Upper lobe of left lung (tissue), 6 donors: ENCODE results near the gene APMAP. TPM values are rescaled to one million over a fixed set of nuclear protein-coding genes. Genes with fewer than 3 reads are reported as not detected.

Experiments used
- ATAC-seq, 2 donors: fragments of 200-7000 bp; cut with Tn5 transposase; one replicate each; pipeline ENCODE4 v1.9.1; 2022; ENCODE audit warnings: mild to moderate bottlenecking in 2 of 2, moderate library complexity in 2 of 2; ENCODE audit not compliant: low FRiP score in 2 of 2
- DNase-seq, 2 donors: peaks; one replicate each; pipeline ENCODE4 v3.0.0-alpha.2; 2019 to 2020
- H3K27ac ChIP-seq, 4 donors: fragments of 200-600 bp; sonication (generic); one replicate each; pipeline ENCODE4 v1.5.1; 2016 to 2019
- H3K27me3 ChIP-seq, 4 donors: fragments of 200-600 bp; sonication (generic); one replicate each; pipeline ENCODE4 v1.5.1; 2017 to 2019
- H3K36me3 ChIP-seq, 4 donors: fragments of 200-600 bp; sonication (generic); one replicate each; pipeline ENCODE4 v1.5.1; 2016 to 2019
- H3K4me1 ChIP-seq, 4 donors: fragments of 200-600 bp; sonication (generic); one replicate each; pipeline ENCODE4 v1.5.1; 2018 to 2019
- H3K4me3 ChIP-seq, 4 donors: fragments of 200-600 bp; sonication (generic); one replicate each; pipeline ENCODE4 v1.5.1; 2017 to 2019; ENCODE audit warnings: mild to moderate bottlenecking in 2 of 4, moderate library complexity in 1 of 4
- H3K9me3 ChIP-seq, 4 donors: fragments of 200-600 bp; sonication (generic); one replicate each; pipeline ENCODE4 v1.5.1; 2018 to 2019
- EP300 ChIP-seq, 4 donors: sonication (generic); formaldehyde crosslinking; IDR thresholded peaks; one replicate each; pipeline ENCODE4 v1.5.1; 2017; ENCODE audit warnings: antibody characterized with exemption in 4 of 4, control low read depth in 2 of 4
- POLR2A ChIP-seq, 4 donors: fragments of 450-650 bp; IDR thresholded peaks; one replicate each; pipeline ENCODE4 v1.5.1; 2016 to 2017; ENCODE audit warnings: antibody characterized with exemption in 4 of 4, mild to moderate bottlenecking in 2 of 4
- POLR2AphosphoS5 ChIP-seq, 2 donors: sonication (generic); formaldehyde crosslinking; IDR thresholded peaks; one replicate each; pipeline ENCODE4 v1.5.1; 2017; ENCODE audit warnings: antibody characterized with exemption in 2 of 2
- WGBS, 2 donors: methylation state at CpG; one replicate each; pipeline ENCODE4 v1.1.5; 2017 to 2018; 5-methylcytosine and 5-hydroxymethylcytosine counted together
- total RNA-seq, 6 donors: library from RNA; depleted of rRNA in 4 of 6; stranded (reverse); fragments of >200 nt in 4 of 6; gene quantifications; one replicate each; pipeline versions ENCODE4 v1.1.0 to v1.2.1, GENCODE V29; 2016 to 2021
- TF ChIP-seq, protein P1 (sequence below), 6 experiments: fragments of 450-650 bp in 4 of 6; fragments of 200-600 bp in 2 of 6; sonication (generic) in 2 of 6; IDR thresholded peaks; one replicate each; pipeline ENCODE4 v1.5.1; 2016 to 2019; ENCODE audit warnings: antibody characterized with exemption in 6 of 6
- donor health status: DM: no; HTN: no; CAD: no; lungs with moderate emphysema.
- donor health status: DM: no; HTN: yes; CAD: no; lungs with severe emphysema.

APMAP gene
- total RNA-seq, 6 donors from 2014 or later = 31.4 to 80.1 (median 55.5) TPM

DNA sequence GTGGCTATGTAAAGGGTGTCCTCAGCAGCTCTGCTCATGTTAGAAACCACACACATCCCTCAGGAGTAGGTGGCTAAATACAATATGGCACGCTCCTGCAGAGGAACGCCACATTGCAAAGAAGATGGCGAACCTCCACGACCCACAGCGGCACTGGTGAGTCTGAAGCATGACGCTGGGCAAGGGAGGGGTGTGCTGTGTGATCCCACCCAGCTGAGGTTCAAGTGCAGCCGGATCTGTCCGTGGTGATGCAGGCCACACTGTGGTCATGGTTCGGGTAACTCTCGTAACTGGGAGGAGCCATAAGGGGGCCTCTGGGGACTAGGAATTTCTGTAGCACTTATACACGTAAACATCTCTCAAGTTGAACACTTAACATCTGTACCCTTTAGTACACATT is 23.4 kb upstream of the APMAP start:
- Histone ChIP-seq H3K36me3 (peaks cover 12 to 68% (median 41%) of the 10 kb centered on the region in 4 donors), H3K27ac (no peak overlapping the region), H3K4me3 (no peak overlapping the region), H3K27me3 (no peaks in the 10 kb centered on the region), H3K4me1 (peaks cover 0 to 31% (median 18%) of the 10 kb centered on the region in 4 donors), H3K9me3 (no peaks in the 10 kb centered on the region)
- 83 to 85% methylated on average over 11 of the region's 11 CpGs for WGBS, 2 donors
- ATAC-seq (no peak), DNase-seq (peak in 1 of 2 donors; percentile 17)
- no peak for TF ChIP-seq POLR2A (IDR thresholded peaks at IDR 0.05)
- TF ChIP-seq POLR2AphosphoS5 (IDR thresholded peaks at IDR 0.05) = no peak
- TF ChIP-seq EP300 (IDR thresholded peaks at IDR 0.05) = no peak
- TF ChIP-seq, protein P1, sequence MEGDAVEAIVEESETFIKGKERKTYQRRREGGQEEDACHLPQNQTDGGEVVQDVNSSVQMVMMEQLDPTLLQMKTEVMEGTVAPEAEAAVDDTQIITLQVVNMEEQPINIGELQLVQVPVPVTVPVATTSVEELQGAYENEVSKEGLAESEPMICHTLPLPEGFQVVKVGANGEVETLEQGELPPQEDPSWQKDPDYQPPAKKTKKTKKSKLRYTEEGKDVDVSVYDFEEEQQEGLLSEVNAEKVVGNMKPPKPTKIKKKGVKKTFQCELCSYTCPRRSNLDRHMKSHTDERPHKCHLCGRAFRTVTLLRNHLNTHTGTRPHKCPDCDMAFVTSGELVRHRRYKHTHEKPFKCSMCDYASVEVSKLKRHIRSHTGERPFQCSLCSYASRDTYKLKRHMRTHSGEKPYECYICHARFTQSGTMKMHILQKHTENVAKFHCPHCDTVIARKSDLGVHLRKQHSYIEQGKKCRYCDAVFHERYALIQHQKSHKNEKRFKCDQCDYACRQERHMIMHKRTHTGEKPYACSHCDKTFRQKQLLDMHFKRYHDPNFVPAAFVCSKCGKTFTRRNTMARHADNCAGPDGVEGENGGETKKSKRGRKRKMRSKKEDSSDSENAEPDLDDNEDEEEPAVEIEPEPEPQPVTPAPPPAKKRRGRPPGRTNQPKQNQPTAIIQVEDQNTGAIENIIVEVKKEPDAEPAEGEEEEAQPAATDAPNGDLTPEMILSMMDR (IDR thresholded peaks at IDR 0.05) = no peak

DNA sequence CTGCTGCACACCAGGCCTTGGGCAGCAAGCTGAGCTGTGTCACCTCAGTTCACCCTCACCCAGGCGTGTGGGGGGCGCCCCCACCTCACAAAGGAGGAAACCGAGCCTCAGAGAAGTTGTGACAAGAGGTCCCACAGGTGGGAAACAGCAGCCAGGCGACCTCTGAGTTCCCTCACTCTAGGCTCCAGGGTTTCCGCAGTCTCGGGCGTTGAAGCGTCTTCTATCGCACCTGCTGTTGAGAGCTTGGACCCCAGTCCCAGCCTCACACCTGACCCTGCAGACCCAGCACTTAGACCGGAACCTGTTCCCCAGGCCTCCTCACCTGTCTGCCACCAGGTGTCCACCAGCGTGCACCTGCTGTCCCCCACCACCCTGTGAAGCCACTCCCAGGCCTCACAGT is 22.3 kb upstream of the APMAP start:
- H3K27ac ChIP-seq = no peak overlapping the region
- H3K4me3 ChIP-seq = no peak overlapping the region
- H3K36me3 ChIP-seq = peaks cover 16 to 69% (median 42%) of the 10 kb centered on the region in 4 donors
- TF ChIP-seq EP300 (IDR thresholded peaks at IDR 0.05) = no peak
- ATAC-seq (no peak), DNase-seq (peak in 1 of 2 donors; percentile 10)
- H3K9me3 ChIP-seq = no peaks in the 10 kb centered on the region
- peaks cover 0 to 31% (median 18%) of the 10 kb centered on the region in 4 donors for H3K4me1 ChIP-seq
- no peaks in the 10 kb centered on the region for H3K27me3 ChIP-seq
- WGBS, 2 donors = 88 to 92% methylated on average over 8 to 11 of the region's 11 CpGs

DNA sequence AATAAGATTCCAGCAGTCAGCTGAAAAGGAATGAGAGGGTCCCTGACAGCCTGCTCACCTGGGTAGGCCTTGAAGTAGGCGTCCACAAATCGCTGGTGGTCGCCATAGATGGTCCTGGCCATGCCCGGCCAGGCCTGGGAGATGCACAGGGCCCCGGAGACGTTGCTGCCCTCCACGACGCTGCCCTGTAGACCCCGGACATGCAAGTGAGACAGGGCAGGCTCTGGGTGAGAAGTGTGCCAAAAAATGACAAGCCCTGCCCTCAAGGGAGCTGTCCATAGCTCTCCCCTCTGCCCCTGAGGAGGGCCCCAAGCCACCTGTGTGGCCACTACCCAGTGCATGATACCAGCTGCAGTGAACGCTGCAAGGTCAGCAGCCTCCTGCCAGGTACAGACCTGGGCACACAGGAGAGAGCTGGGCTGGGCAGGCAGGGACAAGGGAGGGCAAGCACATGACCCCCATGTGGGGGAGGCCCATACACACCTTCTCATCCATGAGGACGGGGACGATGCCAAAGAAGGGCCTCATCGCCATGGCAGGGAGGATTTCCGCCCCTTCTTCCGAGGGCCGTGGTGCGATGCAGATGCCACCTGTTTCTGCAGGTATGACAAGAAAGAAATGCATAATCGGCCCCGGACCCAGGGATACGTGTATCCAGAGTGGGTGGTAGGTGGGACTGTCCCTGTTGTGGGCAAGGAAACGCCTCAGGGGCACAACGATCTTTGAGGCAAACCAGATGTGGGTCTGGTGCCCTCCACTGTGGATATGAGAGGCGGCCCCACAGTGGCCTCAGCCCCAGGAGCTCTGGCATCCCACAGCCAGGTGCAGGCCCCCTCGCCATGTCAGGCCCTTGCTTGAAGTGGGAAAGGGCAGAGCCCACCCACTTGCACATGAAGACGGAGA is 21.2 kb upstream of the APMAP start:
- Histone ChIP-seq H3K27ac (no peak overlapping the region), H3K4me3 (no peak overlapping the region), H3K9me3 (no peaks in the 10 kb centered on the region), H3K27me3 (no peaks in the 10 kb centered on the region), H3K36me3 (peaks cover 25 to 69% (median 48%) of the 10 kb centered on the region in 4 donors), H3K4me1 (peaks cover 0 to 22% (median 17%) of the 10 kb centered on the region in 4 donors)
- no peak for ATAC-seq
- WGBS, 2 donors = 88 to 96% methylated on average over 15 to 25 of the region's 25 CpGs
- peak in 1 of 2 donors; percentile 13 for DNase-seq
- no peak for TF ChIP-seq POLR2AphosphoS5 (IDR thresholded peaks at IDR 0.05)
- TF ChIP-seq, protein P1 (IDR thresholded peaks at IDR 0.05) = no peak
- no peak for TF ChIP-seq EP300 (IDR thresholded peaks at IDR 0.05)
- TF ChIP-seq POLR2A (IDR thresholded peaks at IDR 0.05) = no peak

DNA sequence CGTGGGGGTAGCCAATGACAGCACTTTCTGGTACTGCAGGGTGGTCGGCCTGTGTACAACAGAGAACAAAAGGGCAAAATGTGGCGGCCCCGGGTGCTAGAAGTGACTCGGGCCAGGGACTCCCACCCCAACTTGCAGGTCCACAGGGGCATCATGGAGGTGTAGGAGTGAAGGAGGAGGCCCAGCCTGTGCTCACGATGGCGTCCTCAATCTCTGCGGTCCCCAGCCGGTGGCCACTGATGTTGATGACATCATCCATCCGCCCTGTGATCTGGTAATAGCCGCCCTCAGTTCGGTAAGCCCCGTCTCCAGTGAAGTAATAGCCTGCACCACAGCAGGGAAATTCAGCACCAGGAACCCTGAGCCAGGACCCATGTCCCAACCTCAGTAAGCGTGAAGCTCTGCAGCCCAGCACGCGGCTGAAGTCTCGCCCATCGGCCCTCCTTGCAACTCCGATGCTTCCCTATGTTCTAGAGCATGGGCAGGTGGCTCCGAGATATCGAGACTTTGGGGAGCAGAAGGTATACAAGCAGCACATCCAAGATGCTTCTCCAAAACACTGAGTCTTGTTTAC is 20.2 kb upstream of the APMAP start:
- WGBS, 2 donors = 91 to 96% methylated on average over 11 to 21 of the region's 21 CpGs
- Histone ChIP-seq H3K27me3 (no peaks in the 10 kb centered on the region), H3K4me3 (no peak overlapping the region), H3K4me1 (peaks cover 0 to 12% (median 10%) of the 10 kb centered on the region in 4 donors), H3K9me3 (no peaks in the 10 kb centered on the region), H3K27ac (no peak overlapping the region), H3K36me3 (peaks cover 30 to 75% (median 58%) of the 10 kb centered on the region in 4 donors)
- DNase-seq (peak in 1 of 2 donors; percentile 13), ATAC-seq (no peak)
- TF ChIP-seq EP300 (IDR thresholded peaks at IDR 0.05) = no peak
- TF ChIP-seq, protein P1 (IDR thresholded peaks at IDR 0.05) = no peak
- no peak for TF ChIP-seq POLR2AphosphoS5 (IDR thresholded peaks at IDR 0.05)
- no peak for TF ChIP-seq POLR2A (IDR thresholded peaks at IDR 0.05)

- ATAC-seq = no peak
- Histone ChIP-seq H3K27ac (no peak overlapping the region), H3K4me3 (no peak overlapping the region), H3K4me1 (peaks cover 0 to 8% (median 5%) of the 10 kb centered on the region in 4 donors), H3K9me3 (no peaks in the 10 kb centered on the region), H3K36me3 (peaks cover 38 to 83% (median 66%) of the 10 kb centered on the region in 4 donors), H3K27me3 (no peaks in the 10 kb centered on the region)
- DNase-seq = peak in 1 of 2 donors; percentile 29
- 95 to 99% methylated on average over 10 to 12 of the region's 12 CpGs for WGBS, 2 donors
- no peak for TF ChIP-seq EP300 (IDR thresholded peaks at IDR 0.05)
These were observed 19.3 kb upstream of the APMAP start for GRCh38 chr20:25011831-25012241.
